HepG2 (cell line): ENCODE results near the gene PSMA7. TPM values are rescaled to one million over a fixed set of nuclear protein-coding genes. Genes with fewer than 3 reads are reported as not detected.

Source experiments
- BRCA1 ChIP-seq: sonication (generic); formaldehyde crosslinking; IDR thresholded peaks from 2 replicates; pipeline ENCODE4 v1.4.0; 2020; ENCODE audit warnings: missing genetic modification reagents
- FIP1L1 ChIP-seq: fragments of 200-400 bp; formaldehyde crosslinking; IDR thresholded peaks from 2 replicates; pipeline ENCODE4 v1.6.1; 2018; ENCODE audit warnings: low read depth, mild to moderate bottlenecking, low read length, moderate library complexity, borderline replicate concordance; ENCODE audit not compliant: insufficient read depth
- GTF3A ChIP-seq: sonication (generic); formaldehyde crosslinking; conservative IDR thresholded peaks from 2 replicates; pipeline ENCODE4 v1.4.0; 2020; ENCODE audit warnings: mild to moderate bottlenecking, missing genetic modification reagents
- NFAT5 ChIP-seq: sonication (generic); formaldehyde crosslinking; IDR thresholded peaks from 2 replicates; pipeline ENCODE4 v1.4.0; 2020; ENCODE audit warnings: missing genetic modification reagents
- NR2F1 ChIP-seq, 2 experiments: fragments of 450-650 bp in 1 of 2; formaldehyde crosslinking in 1 of 2; IDR thresholded peaks; 2 replicates each; pipeline versions ENCODE4 v1.5.0 to v1.6.1; 2016 to 2020; ENCODE audit warnings: mild to moderate bottlenecking in 1 of 2, missing compliant biosample characterization in 1 of 2, missing genetic modification reagents in 1 of 2, moderate library complexity in 1 of 2
- RARA ChIP-seq: IDR thresholded peaks from 2 replicates; pipeline ENCODE4 v1.6.1; 2016; ENCODE audit warnings: missing genetic modification reagents, missing compliant biosample characterization
- ZBTB40 ChIP-seq, 2 experiments: fragments of 450-650 bp in 1 of 2; sonication (generic) in 1 of 2; formaldehyde crosslinking in 1 of 2; IDR thresholded peaks; 2 replicates each; pipeline versions ENCODE4 v1.6.1 to v1.8.0; 2016 to 2022; ENCODE audit warnings: antibody characterized with exemption in 1 of 2, mild to moderate bottlenecking in 1 of 2, missing genetic modification reagents in 1 of 2
- ZNF251 ChIP-seq: sonication (generic); formaldehyde crosslinking; IDR thresholded peaks from 2 replicates; pipeline ENCODE4 v1.9.0; 2021; ENCODE audit warnings: mild to moderate bottlenecking, missing genetic modification reagents
- ZNF343 ChIP-seq: sonication (generic); formaldehyde crosslinking; IDR thresholded peaks from 2 replicates; pipeline ENCODE4 v1.4.0; 2020; ENCODE audit warnings: mild to moderate bottlenecking, missing genetic modification reagents
- ZNF772 ChIP-seq: sonication (generic); formaldehyde crosslinking; IDR thresholded peaks from 2 replicates; pipeline ENCODE4 v1.5.0; 2020; ENCODE audit warnings: mild to moderate bottlenecking, missing genetic modification reagents
- polyA plus RNA-seq, 8 experiments: library from polyadenylated mRNA; depleted of rRNA in 3 of 8; stranded (reverse) in 7 of 8; unstranded in 1 of 8; fragments of >200 nt; fragmentation: Illumina TruSeq in 4 of 8; extraction: Trizol in 4 of 8; gene quantifications; 2 replicates each; pipeline versions ENCODE4 v1.2.1 to v1.2.3, GENCODE V29; 2011 to 2016; ENCODE audit warnings: low read depth in 4 of 8, missing spikeins in 1 of 8, mixed read lengths in 1 of 8; ENCODE audit not compliant: insufficient read depth in 1 of 8
- total RNA-seq, 5 experiments: library from RNA; depleted of rRNA; stranded (reverse); fragments of >200 nt; fragmentation: Illumina TruSeq; extraction: Trizol; gene quantifications; 2 replicates each; pipeline ENCODE4 v1.2.3, GENCODE V29; 2016; ENCODE audit warnings: low read depth in 1 of 5

The PSMA7 gene
- total and polyA plus RNA-seq, 2 of the 13 experiments (the other 11 are each of a cell fraction or from before 2014, with no cell fraction given), result 531 to 631 TPM

- TF ChIP-seq NFAT5 (CRISPR knock-in tag), result no peak
- TF ChIP-seq ZBTB40 (IDR thresholded peaks at IDR 0.05), result no peak
- no peak for TF ChIP-seq ZBTB40 (CRISPR knock-in tag; IDR thresholded peaks at IDR 0.05)
- TF ChIP-seq BRCA1, result no peak
- TF ChIP-seq ZNF343 (CRISPR knock-in tag), result no peak
- TF ChIP-seq ZNF251 (CRISPR knock-in tag), result no peak
- TF ChIP-seq ZNF772, result no peak; the same call in 1 of the 2 replicates
- no peak for TF ChIP-seq NR2F1 (CRISPR knock-in tag; IDR thresholded peaks at IDR 0.05)
- TF ChIP-seq RARA (CRISPR knock-in tag), result 0 out of 2 replicates have a peak, but pooled peaks have one; percentile 1
- TF ChIP-seq FIP1L1, result no peak
- no peak for TF ChIP-seq GTF3A
Measured at GRCh38 chr20:62142252-62143080, 728 bp downstream of the PSMA7 start (continued).
